ENCODE results near the gene AKT1.
"Not testable (repeated sequence)": the region's sequence is repeated elsewhere in the genome, so short reads cannot be mapped to it uniquely, and the experiment has no call there.

- not testable (repeated sequence) for TF ChIP-seq CTCF, POLR2A (IDR thresholded peaks at IDR 0.05)
Measured at GRCh38 chr14:104729176-104729834, 66.2 kb downstream of the AKT1 start.
